GM19239 (cell line): ENCODE data around the gene MYL12B.
A peak's percentile ranks its signal among the peaks of the same experiment; 100 is the strongest.
"Not testable (repeated sequence)": the region's sequence is repeated elsewhere in the genome, so short reads cannot be mapped to it uniquely, and the experiment has no call there.

ENCODE experiments used
- DNase-seq: peaks from one replicate; pipeline ENCODE4 v3.0.0; 2011; ENCODE audit warnings: low spot score; ENCODE audit not compliant: insufficient read length
- FAIRE-seq: peaks from 2 replicates; lab custom pipeline; 2011; peaks lifted over from hg19 to GRCh38; lab: Jason Lieb, UNC

MYL12B gene

DNA sequence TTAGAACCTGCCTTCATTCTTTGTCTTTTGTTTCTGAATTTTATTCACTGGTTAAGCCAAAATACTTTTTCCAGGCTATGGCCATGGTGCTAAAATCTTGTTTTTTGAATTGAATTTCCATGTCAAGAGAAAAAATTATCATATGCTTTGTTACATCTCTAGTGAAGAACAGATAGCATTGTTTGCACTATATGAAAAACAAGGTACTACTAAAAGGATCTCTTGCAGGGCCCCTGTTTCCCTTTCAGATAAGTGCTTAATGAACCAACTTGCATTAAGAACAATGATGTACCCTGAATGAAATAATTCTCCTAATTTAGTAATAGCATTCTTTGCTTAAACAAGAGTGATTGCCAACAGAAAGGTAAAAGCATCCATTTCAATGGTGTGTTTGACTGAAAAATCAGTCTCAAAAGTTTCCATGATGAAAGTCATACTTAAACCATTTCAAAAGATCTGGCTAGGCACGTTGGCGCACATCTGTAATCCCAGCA is 4.3 kb upstream of the MYL12B start:
- DNase-seq (no peak), FAIRE-seq (no peak)

GRCh38 chr18:3260995-3261372 is 949 bp upstream of the MYL12B start:
- DNase-seq, result no peak
- peak; percentile 42 for FAIRE-seq

DNA sequence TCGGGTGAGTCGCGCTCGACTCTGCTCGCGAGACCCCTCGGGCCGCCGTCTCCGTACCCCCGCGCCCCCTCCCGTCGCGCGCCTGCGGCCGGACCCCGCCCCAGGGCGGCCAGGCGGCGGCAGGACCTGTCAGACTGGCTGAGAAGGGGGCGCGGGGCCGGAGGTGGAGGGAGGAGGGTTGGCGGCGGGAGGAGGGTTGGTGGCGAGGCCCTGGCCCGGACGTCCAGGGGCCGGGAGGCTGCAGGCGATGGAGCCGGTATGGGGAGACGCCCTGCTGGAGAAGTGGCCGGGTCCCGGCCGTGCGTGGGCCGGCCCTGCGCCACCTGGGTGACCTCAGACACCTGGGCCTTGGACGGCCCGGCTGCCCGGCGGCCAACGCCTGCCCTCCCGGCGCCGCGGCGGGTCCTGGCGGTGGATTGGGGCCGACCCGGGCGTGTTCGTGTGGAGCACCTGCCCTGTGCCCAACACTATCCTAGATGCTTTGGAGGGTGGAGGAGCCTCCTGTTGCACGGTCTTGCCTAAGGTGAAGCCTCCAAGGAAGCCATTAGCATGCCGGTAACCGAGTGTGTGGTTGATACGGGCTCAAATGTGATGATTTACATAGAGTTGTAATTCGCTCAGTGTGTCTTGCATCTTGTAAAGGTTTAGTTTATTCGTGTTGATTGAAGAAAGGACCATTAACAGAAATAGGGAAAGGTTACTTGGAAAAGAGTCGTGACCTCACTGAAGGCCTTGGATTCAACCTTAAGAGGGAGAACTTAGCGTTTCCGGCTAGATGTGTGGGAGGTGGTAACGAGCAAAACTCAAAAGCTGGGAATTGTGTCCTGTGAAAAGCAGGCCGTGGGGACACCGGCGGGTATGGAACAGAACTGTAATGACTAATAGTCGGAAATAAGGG is 550 bp downstream of the MYL12B start:
- FAIRE-seq, result no peak
- no peak for DNase-seq

DNA sequence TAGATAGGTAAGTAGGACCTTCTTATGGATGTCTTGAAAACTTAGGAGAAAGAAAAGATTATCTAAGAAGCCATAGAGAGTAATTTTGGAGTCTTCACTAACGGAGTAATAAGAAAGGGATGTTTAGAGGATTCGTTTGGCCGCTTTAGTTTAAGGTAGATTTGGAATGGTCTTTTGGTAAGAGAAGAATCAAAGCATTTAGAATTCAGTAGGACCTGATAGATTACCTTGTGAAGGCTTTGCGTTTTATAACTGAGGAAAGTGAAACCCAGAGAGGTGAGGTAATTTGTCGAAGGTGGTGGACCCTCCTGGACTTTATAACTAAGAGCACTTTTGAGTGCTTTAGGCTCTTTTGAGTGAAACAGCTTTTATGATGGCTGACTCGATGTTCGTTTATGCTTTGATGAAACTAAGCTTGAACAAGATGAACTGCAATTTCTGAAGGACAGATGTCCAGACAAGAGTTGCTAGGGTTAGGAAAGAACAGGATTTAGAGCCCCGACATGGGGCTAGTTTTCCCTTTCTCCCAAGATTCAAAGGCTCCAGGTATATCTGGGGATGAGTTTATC is 1.3 kb downstream of the MYL12B start:
- FAIRE-seq (no peak), DNase-seq (no peak)

DNA sequence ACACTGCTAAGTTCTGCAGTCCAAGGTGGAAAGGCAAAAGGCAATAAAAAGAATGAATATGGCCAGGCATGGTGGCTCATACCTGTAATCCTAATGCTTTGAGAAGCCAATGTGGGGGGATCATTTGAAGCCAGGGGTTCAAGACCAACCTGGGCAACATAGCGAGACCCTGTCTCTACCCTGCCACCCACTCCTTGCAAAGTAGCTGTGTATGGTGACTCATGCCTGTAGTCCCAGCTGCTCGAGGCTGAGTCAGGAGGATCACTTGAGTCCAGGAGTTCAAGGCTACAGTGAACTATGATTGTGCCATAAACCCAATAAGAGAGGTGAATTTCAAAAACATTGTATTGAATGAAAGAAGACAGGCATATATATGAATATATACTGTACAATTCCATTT is 2.4 kb downstream of the MYL12B start:
- FAIRE-seq (no peak), DNase-seq (no peak)

DNA sequence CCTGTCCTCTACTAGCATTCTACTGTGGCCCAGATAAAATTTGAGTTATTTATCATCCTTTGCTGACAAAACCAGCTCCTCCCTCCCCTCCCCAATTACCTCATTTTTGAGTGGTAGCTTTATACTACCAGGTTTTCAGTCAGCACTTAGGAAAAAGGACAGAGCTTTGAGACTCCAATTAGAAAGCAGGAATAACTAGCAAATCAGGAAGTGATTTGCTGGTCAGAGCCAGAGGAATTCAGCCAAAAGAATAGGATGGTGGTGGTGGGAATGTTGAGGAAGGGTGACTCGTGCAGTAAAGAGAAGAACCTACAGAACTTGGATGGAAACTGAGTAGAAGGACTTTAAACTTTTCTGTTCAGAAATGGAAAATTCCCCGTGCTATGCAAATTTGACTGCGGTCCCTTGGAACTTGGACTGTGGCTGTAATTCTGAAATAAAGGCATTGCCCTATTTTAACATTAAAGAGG is 3.7 kb downstream of the MYL12B start:
- DNase-seq (no peak), FAIRE-seq (no peak)

DNA sequence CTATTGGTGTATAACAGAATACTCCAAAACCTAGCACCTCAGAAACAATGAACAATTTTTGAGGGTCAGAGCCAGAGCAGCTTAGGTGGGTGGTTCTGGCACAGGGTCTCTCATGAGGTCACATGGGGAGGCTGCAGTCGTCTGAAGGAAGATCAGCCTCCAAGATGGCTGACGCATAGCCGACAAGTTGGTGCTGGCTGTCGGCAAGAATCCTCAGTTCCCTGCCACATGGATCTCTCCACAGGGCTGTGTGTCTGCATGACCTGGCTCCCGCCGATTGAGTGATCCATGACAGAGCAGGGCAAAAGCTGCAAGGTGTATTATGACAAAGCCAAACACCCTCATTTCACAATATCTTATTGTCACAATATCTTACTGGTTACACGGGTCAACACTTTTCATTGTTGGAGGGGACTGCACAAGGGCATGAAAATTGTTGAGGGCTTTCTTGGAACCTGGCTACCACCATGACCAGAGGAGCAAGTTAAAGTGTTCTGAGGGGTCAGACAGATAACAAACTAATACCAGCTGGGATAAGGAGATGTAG is 4.2 kb downstream of the MYL12B start:
- DNase-seq (no peak), FAIRE-seq (no peak)

DNA sequence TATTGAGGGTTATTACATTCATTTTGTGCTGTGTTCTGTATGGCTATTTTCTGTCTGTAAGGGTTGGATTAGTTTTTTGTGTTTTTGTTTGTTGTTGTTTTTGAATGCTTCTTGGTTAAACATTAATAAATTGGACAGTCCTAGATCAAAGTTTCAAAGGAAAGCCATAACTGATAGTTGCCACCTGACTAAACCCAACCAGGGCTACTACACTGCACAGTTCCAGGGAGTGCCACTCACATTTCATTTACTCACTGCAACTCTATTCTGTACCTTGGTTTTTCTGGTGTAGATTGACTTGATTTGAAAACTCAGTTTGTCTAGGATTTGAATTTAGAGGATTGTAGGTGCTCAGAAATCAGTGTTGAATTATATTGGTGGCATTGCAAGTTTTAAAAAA is 6.4 kb downstream of the MYL12B start:
- FAIRE-seq (no peak), DNase-seq (no peak)

- no peak for DNase-seq
- FAIRE-seq, result no peak
These were observed 7.4 kb downstream of the MYL12B start for GRCh38 chr18:3269241-3269913.

- DNase-seq (no peak), FAIRE-seq (no peak)
These were observed 8.0 kb downstream of the MYL12B start for GRCh38 chr18:3269914-3270299.

- FAIRE-seq, result no peak
These were observed 11.1 kb downstream of the MYL12B start for GRCh38 chr18:3273042-3273441.

DNA sequence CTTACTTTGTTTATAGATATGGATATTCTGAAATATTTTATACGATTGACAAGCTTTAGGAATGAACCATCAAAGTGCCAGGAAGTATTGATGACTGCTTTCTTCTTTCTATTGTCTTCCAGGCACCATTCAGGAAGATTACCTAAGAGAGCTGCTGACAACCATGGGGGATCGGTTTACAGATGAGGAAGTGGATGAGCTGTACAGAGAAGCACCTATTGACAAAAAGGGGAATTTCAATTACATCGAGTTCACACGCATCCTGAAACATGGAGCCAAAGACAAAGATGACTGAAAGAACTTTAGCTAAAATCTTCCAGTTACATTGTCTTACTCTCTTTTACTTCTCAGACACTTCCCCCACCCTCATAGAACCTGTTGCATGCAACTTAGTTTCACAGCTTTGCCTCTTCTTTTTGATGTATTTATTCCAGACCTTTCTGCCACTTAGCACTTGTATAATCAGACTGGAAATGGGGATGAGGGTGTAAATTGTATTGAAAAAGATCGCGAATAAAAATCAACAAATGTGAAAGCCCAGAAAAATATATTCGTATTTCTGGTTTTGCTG is 15.8 kb downstream of the MYL12B start:
- not testable (repeated sequence) for FAIRE-seq, DNase-seq

More at GRCh38 chr18:3273042-3273441, 11.1 kb downstream of the MYL12B start:
- no peak for DNase-seq

- FAIRE-seq (no peak), DNase-seq (no peak)
These were observed 17.6 kb downstream of the MYL12B start for GRCh38 chr18:3279201-3280185.

GRCh38 chr18:3281456-3282400 is 19.8 kb downstream of the MYL12B start:
- FAIRE-seq, result peak; percentile 64

DNA sequence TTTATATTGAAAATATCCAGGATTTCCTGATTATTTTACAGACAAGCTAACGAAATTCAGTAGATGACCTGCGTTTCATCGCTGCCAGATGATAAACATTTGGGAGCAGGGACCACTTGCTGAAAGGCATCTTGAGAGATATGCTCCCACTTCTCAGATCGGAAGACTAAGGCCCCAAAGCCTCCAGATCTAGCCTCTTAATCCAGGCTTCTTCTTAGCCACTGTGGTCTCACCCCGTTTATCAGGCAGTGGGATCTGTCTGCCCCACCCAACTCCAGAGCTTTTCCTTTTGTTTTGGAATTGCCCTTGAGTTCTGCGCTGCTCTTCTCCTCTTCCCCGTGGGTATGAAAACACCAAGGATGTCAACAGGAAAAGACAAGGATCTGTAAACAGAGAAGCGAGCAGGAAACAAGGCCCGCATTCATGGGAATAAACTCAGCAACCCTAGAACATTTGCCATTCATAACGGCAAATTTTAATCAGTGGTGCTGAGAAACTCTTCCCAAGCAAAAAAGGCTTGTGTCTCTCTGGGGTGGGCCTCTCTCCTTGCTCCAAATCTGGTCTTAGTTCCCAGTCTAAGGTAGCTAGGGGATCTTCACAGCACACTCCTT is 21.4 kb downstream of the MYL12B start:
- no peak for DNase-seq
- FAIRE-seq, result no peak

More at GRCh38 chr18:3281456-3282400, 19.8 kb downstream of the MYL12B start:
- peak; percentile 25 for DNase-seq

- no peak for FAIRE-seq
- no peak for DNase-seq
These were observed 22.0 kb downstream of the MYL12B start for GRCh38 chr18:3283908-3284307.

- FAIRE-seq, result no peak
These were observed 22.6 kb downstream of the MYL12B start for GRCh38 chr18:3284501-3284900.

GRCh38 chr18:3286159-3286558 is 24.2 kb downstream of the MYL12B start:
- FAIRE-seq, result no peak

More at GRCh38 chr18:3284501-3284900, 22.6 kb downstream of the MYL12B start:
- DNase-seq, result no peak

More at GRCh38 chr18:3286159-3286558, 24.2 kb downstream of the MYL12B start:
- DNase-seq, result no peak
